ENCODE results near the gene KCNK7. TPM values are rescaled to one million over a fixed set of nuclear protein-coding genes. Genes with fewer than 3 reads are reported as not detected.

Gene KCNK7
- total RNA-seq, 1 experiment from 2014 or later: 0.61 TPM

GRCh38 chr11:65573391-65574079 lies 22.1 kb downstream of the KCNK7 start:
- no peak for TF ChIP-seq EGR1 (IDR thresholded peaks at IDR 0.05; ENCODE audit: low read depth)
- no peak for TF ChIP-seq CBX3 (IDR thresholded peaks at IDR 0.05; ENCODE audit: low read depth)
- TF ChIP-seq SIN3A (IDR thresholded peaks at IDR 0.05; ENCODE audit: low read depth): no peak
- no peak for TF ChIP-seq POLR2A (IDR thresholded peaks at IDR 0.05; ENCODE audit: borderline replicate concordance, extremely low read depth, insufficient read depth, insufficient read length)
- no peak for TF ChIP-seq SP1 (IDR thresholded peaks at IDR 0.05; ENCODE audit: low read depth)
- TF ChIP-seq EZH2 (IDR thresholded peaks at IDR 0.05): no peak
- no peak for TF ChIP-seq EZH2phosphoT487 (IDR thresholded peaks at IDR 0.05; ENCODE audit: borderline replicate concordance)
- TF ChIP-seq CEBPB (IDR thresholded peaks at IDR 0.05; ENCODE audit: low read depth): no peak
- ChIA-PET CTCF (interaction anchor here (1.0 to 4.5 kb wide), 6 partner anchors 13 to 64 kb away, joined by 3 to 89 read pairs (median 6); partner anchors contain the start of genes PCNX3 and SIPA1), POLR2A (interaction anchor here (1.1 to 3.9 kb wide), 3 partner anchors 15 to 66 kb away, joined by 4 to 15 read pairs (median 6); no protein-coding TSS in a partner anchor), RAD21 (ENCODE audit: low non-redundant PET in 1 of 2, low total read pairs in 2 of 2, uncharacterized antibody in 2 of 2, unreplicated experiment in 2 of 2) (interaction anchor here in 1 of 2 experiments (1.5 kb wide), 1 partner anchor 16 kb away, joined by 3 read pairs; no protein-coding TSS in a partner anchor)
- Histone ChIP-seq H3K27me3 (ENCODE audit: insufficient read depth, low read length) (no peaks in the 10 kb centered on the region), H3K9ac (ENCODE audit: low read length) (peak overlapping the region; percentile 98), H3K4me3 (replicated peaks in 1 of 2; ENCODE audit: low read depth in 1 of 2, low read length in 2 of 2) (peak overlapping the region; percentile 97 to 100), H3K4me1 (ENCODE audit: control insufficient read depth in 1 of 2, insufficient read depth in 2 of 2, low read length in 2 of 2) (peaks cover 53 to 75% of the 10 kb centered on the region in 2 experiments), H3K36me3 (ENCODE audit: control insufficient read depth in 1 of 2, insufficient read depth in 2 of 2, low read length in 2 of 2) (no peaks in the 10 kb centered on the region; a peak in 1 of 4 replicates), H4K20me1 (ENCODE audit: insufficient read depth) (no peaks in the 10 kb centered on the region), H3K9me2 (ENCODE audit: insufficient read depth) (no peaks in the 10 kb centered on the region), H3K4me2 (ENCODE audit: low read length) (peak overlapping the region; percentile 78), H3K79me2 (ENCODE audit: insufficient read depth, low read length) (peaks cover 61% of the 10 kb centered on the region), H2AFZ (ENCODE audit: low read depth, low read length, poor library complexity, severe bottlenecking) (no peak overlapping the region), H3K9me3 (ENCODE audit: control insufficient read depth in 1 of 2, insufficient read depth in 1 of 2, low read depth in 1 of 2, low read length in 2 of 2) (no peaks in the 10 kb centered on the region), H3K27ac (ENCODE audit: low read depth, low read length) (peak overlapping the region; percentile 94)
- BruUV-seq (replicated peaks): TSS peak; percentile 10
- DNase-seq (ENCODE audit: low read depth, low spot score): no peak
- intact Hi-C loops (cut with micrococcal nuclease): loop anchor here (5.0 kb wide), 1 partner anchor 191 kb away; the partner anchor contains the start of gene SLC25A45
- ATAC-seq: no peak
